ENCODE results near the gene MIPEP.

The MIPEP gene

DNA sequence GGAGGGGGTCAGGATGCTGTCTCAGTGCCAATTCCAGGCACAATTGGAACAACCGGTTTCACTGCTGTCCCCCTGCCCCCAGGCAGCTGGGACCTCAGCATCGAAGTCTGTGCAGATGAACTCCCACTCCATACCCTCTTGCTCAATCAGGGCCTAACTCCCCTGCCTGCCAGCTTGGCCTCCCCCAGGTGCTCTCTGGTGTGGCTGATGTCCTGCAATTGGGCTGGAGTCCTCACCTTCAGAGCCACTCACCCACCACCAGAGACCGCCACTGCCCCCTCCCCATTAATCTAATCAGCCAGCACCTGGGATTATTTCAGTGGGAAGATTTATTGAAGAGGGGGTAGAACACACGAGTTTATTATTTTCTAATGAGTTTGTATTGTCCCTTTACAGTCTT is 118.8 kb downstream of the MIPEP start:
- no peak overlapping the region for H3K4me3 ChIP-seq (ENCODE audit: low read depth, low read length)
- TF ChIP-seq, protein P1, sequence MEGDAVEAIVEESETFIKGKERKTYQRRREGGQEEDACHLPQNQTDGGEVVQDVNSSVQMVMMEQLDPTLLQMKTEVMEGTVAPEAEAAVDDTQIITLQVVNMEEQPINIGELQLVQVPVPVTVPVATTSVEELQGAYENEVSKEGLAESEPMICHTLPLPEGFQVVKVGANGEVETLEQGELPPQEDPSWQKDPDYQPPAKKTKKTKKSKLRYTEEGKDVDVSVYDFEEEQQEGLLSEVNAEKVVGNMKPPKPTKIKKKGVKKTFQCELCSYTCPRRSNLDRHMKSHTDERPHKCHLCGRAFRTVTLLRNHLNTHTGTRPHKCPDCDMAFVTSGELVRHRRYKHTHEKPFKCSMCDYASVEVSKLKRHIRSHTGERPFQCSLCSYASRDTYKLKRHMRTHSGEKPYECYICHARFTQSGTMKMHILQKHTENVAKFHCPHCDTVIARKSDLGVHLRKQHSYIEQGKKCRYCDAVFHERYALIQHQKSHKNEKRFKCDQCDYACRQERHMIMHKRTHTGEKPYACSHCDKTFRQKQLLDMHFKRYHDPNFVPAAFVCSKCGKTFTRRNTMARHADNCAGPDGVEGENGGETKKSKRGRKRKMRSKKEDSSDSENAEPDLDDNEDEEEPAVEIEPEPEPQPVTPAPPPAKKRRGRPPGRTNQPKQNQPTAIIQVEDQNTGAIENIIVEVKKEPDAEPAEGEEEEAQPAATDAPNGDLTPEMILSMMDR (IDR thresholded peaks at IDR 0.05), result no peak
- H3K79me2 ChIP-seq, result no peaks in the 10 kb centered on the region
- no peaks in the 10 kb centered on the region for H3K36me3 ChIP-seq (ENCODE audit: control insufficient read depth, insufficient read depth, low read length)
- no peak overlapping the region for H3K4me2 ChIP-seq (ENCODE audit: low read length)
- no peak overlapping the region for H3K9ac ChIP-seq
- H3K27ac ChIP-seq, result no peak overlapping the region
- no peak overlapping the region for H2AFZ ChIP-seq
- no peaks in the 10 kb centered on the region for H3K27me3 ChIP-seq (ENCODE audit: control insufficient read depth, insufficient read depth, low read length)
- H3K4me1 ChIP-seq, result no peaks in the 10 kb centered on the region
- no peaks in the 10 kb centered on the region for H3K9me3 ChIP-seq (ENCODE audit: control insufficient read depth, low read length)

DNA sequence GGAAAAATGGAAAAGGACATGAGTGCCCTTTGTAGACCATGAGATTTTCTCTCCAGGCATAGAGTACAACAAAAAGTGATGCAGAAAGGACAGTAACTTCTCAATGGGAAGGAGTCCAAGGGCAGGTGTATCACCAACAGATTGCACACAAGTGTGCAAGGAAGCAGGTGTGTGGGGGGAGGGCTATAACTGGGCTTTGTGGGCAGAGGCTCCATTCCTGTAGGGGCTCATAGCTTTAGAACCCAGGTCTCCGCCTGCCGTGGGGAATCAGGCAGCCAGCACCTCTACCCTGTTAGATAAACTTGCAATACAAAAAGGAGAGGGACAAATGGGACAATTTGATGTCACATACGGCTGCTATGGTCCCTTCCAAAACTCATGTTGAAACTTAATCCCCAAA is 119.8 kb downstream of the MIPEP start:
- Histone ChIP-seq H3K9ac (no peak overlapping the region), H3K9me3 (ENCODE audit: control insufficient read depth, low read length) (no peaks in the 10 kb centered on the region), H3K36me3 (ENCODE audit: control insufficient read depth, insufficient read depth, low read length) (no peaks in the 10 kb centered on the region), H2AFZ (no peak overlapping the region), H3K4me2 (ENCODE audit: low read length) (no peak overlapping the region), H3K79me2 (no peaks in the 10 kb centered on the region), H3K27me3 (ENCODE audit: control insufficient read depth, insufficient read depth, low read length) (no peaks in the 10 kb centered on the region), H3K4me1 (no peaks in the 10 kb centered on the region), H3K27ac (no peak overlapping the region), H3K4me3 (ENCODE audit: low read depth, low read length) (no peak overlapping the region)
- TF ChIP-seq, protein P1 (IDR thresholded peaks at IDR 0.05), result no peak

DNA sequence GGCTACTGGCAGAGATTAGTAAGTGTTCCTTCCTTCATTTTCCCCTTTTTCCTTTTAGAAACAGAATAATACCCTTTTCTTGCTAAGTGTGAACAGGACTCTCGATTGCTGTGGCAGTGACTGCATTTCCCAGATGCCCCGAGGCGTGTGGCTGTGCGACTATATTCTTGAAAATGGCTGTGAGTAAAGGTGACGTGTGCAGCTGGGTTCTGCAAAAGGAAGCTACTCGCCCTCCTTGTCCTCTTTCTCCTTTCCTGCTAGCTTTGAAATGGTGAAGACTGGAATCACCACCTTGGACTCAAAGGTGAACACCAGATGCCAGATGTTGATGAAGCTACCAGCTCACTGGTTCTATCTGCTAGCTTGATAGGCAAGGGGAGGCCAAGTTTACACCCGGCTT is 121.4 kb downstream of the MIPEP start:
- Histone ChIP-seq H3K9me3 (ENCODE audit: control insufficient read depth, low read length) (no peaks in the 10 kb centered on the region), H3K27me3 (ENCODE audit: control insufficient read depth, insufficient read depth, low read length) (no peaks in the 10 kb centered on the region), H3K4me3 (ENCODE audit: low read depth, low read length) (no peak overlapping the region), H3K27ac (no peak overlapping the region), H3K4me1 (no peaks in the 10 kb centered on the region), H3K9ac (no peak overlapping the region), H3K79me2 (no peaks in the 10 kb centered on the region), H3K36me3 (ENCODE audit: control insufficient read depth, insufficient read depth, low read length) (no peaks in the 10 kb centered on the region), H2AFZ (no peak overlapping the region), H3K4me2 (ENCODE audit: low read length) (no peak overlapping the region)
- TF ChIP-seq, protein P1 (IDR thresholded peaks at IDR 0.05), result no peak

DNA sequence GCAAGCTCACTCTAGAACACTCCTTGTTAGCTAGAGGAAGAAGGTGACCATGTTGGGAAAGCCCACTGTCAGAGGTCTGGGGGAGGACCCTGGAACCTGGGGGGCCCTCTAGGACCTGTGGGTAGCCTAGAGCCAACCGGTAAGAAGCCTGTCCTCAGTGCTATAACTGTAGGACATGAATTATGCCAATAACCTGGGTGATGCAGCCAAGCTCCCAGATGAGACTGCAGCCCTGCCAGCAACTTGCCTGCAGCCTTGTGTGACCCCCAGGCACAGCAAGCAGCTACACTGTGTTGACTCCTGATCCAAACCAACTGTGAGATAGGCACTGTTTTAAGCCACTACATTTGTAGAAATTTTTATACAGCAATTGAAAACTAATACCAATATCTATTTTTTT is 122.3 kb downstream of the MIPEP start:
- no peaks in the 10 kb centered on the region for H3K27me3 ChIP-seq (ENCODE audit: control insufficient read depth, insufficient read depth, low read length)
- H2AFZ ChIP-seq, result no peak overlapping the region
- H3K27ac ChIP-seq, result no peak overlapping the region
- H3K4me1 ChIP-seq, result no peaks in the 10 kb centered on the region
- H3K4me3 ChIP-seq (ENCODE audit: low read depth, low read length), result no peak overlapping the region
- TF ChIP-seq, protein P1 (IDR thresholded peaks at IDR 0.05), result no peak
- H3K4me2 ChIP-seq (ENCODE audit: low read length), result no peak overlapping the region
- no peaks in the 10 kb centered on the region for H3K36me3 ChIP-seq (ENCODE audit: control insufficient read depth, insufficient read depth, low read length)
- H3K9ac ChIP-seq, result no peak overlapping the region
- no peaks in the 10 kb centered on the region for H3K9me3 ChIP-seq (ENCODE audit: control insufficient read depth, low read length)
- no peaks in the 10 kb centered on the region for H3K79me2 ChIP-seq

DNA sequence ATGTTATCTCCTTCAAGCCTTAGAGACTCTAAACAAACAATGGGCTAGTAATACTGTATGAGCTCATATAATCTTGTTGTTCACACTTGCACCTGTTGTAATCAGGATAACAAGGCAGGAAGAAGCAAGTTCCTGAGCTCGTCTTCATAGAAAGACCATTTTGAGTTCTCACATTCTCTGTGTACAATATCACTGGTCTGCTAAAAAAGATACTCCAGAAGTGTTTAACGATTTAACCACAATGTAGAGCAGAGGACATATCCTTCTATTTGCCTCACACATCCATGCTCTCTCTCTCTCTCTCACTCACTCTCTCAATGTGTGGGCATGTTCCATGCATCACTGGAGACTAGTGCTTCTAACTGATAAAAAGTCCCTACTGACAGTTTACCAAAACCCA is 122.9 kb downstream of the MIPEP start:
- Histone ChIP-seq H3K4me2 (ENCODE audit: low read length) (no peak overlapping the region), H2AFZ (no peak overlapping the region), H3K27ac (no peak overlapping the region), H3K79me2 (no peaks in the 10 kb centered on the region), H3K36me3 (ENCODE audit: control insufficient read depth, insufficient read depth, low read length) (no peaks in the 10 kb centered on the region), H3K4me3 (ENCODE audit: low read depth, low read length) (no peak overlapping the region), H3K27me3 (ENCODE audit: control insufficient read depth, insufficient read depth, low read length) (no peaks in the 10 kb centered on the region), H3K4me1 (no peaks in the 10 kb centered on the region), H3K9me3 (ENCODE audit: control insufficient read depth, low read length) (no peaks in the 10 kb centered on the region), H3K9ac (no peak overlapping the region)
- TF ChIP-seq, protein P1 (IDR thresholded peaks at IDR 0.05), result no peak

Measured in parathyroid adenoma (tissue), 2 donors.